ENCODE results near the gene SCYL3.
"Not testable (repeated sequence)": the region's sequence is repeated elsewhere in the genome, so short reads cannot be mapped to it uniquely, and the experiment has no call there.

SCYL3 gene

GRCh38 chr1:169814265-169814664 lies 79.4 kb downstream of the SCYL3 start:
- DNase-seq (ENCODE audit: low read depth, low spot score) = no peak

- no peak for DNase-seq (ENCODE audit: low read depth, low spot score)
Observed at GRCh38 chr1:169812131-169812530, 81.6 kb downstream of the SCYL3 start.

DNA sequence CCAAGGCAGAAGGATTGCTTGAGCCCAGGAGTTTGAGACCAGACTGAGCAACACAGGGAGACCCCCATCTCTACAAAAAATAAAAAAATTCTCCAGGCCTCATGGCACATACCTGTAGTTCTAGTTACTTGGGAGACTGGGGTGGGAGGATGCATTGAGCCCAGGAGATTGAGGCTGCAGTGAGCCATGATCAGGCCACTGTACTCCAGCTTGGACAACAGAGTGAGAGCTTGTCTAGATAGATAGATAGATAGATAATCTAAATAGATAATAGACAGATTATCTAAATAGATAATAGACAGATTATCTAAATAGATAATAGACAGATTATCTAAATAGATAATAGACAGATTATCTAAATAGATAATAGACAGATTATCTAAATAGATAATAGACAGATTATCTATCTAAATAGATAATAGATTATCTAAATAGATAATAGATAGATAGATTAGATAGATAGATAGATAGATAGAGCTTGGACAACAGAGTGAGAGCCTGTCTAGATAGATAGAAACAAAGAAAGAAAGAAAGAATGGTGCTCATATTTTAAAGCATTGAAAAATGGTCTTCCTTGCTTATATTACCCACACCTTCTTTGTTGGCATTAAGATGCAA lies 82.2 kb downstream of the SCYL3 start:
- DNase-seq (ENCODE audit: low read depth, low spot score) = not testable (repeated sequence)

DNA sequence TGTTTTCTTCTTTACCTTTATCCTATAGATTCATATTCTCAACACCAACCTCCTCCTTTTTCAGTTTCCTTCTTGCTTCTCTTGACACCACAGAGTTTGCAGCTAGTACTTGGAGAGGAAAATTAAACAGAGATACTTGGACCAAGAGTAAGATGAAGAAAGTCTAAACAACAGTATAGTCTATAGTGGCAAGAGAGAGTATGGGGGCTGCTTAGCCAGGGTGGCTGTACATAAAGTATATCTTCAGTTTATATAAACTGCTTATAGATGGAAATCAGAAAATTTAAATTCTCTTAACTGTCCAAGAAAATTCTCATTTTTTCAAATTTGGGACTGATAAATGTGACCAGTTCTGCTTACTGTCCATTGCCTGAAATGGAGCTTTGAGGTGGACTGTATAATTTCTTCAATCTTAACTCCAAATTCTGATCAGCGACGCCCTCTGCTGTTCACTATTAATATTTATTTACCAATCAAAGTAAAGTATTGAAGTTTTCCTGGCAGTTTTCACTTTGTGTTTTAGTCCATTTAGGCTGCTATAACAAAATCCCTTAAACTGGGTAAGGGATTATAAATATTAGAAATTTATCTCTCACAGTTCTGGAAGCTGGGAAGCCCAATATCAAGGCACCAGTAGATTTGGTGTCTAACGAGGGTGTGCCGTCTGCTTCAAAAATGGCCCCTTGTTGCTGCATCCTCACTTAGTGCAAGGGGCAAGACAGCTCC lies 84.2 kb downstream of the SCYL3 start:
- no peak for DNase-seq (ENCODE audit: low read depth, low spot score)

DNA sequence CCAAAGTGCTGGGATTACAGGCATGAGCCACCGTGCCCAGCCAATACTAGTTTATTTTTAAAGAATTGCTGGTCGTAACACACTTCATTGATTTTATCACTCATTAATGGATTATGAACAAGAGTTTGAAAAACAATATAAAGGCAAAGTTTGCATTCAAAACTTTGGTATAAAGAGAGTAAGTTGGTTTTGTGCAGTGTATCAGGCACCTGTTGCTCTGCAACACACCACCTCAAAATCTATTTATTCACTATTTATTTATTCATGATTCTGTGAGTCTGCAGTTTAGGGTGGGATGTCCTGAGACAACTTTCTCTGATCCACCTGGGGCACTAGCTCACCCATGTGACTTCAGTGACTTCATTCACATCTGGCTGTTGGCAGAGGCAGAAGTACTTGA lies 88.8 kb downstream of the SCYL3 start:
- DNase-seq (ENCODE audit: low read depth, low spot score) = no peak

- no peak for DNase-seq (ENCODE audit: low read depth, low spot score)
Observed at GRCh38 chr1:169802888-169803287, 90.8 kb downstream of the SCYL3 start.
